ENCODE measurements around the gene ZNF280B. TPM values are rescaled to one million over a fixed set of nuclear protein-coding genes. Genes with fewer than 3 reads are reported as not detected.
A peak's percentile ranks its signal among the peaks of the same experiment; 100 is the strongest.

ZNF280B gene
- total and polyA plus RNA-seq, 2 of the 13 experiments (the other 11 are each of a cell fraction or from before 2014, with no cell fraction given) = 3.7 to 3.9 TPM

- TF ChIP-seq E2F5 (CRISPR knock-in tag; conservative IDR thresholded peaks at IDR 0.05) = peak; percentile 82
- TF ChIP-seq ZNF276 (CRISPR knock-in tag; IDR thresholded peaks at IDR 0.05; ENCODE audit: low read depth) = 0 out of 2 replicates have a peak, but pooled peaks have one; percentile 32
- TF ChIP-seq ATAD3A (CRISPR knock-in tag; IDR thresholded peaks at IDR 0.05) = no peak
- no peak for TF ChIP-seq KDM6A (CRISPR knock-in tag; IDR thresholded peaks at IDR 0.05; ENCODE audit: low read depth)
- TF ChIP-seq IKZF1 (IDR thresholded peaks at IDR 0.05) = no peak
- TF ChIP-seq ZNF788 (CRISPR knock-in tag; IDR thresholded peaks at IDR 0.05; ENCODE audit: borderline replicate concordance) = no peak
- TF ChIP-seq ZNF776 (CRISPR knock-in tag; IDR thresholded peaks at IDR 0.05) = no peak; the same call in 1 of the 2 replicates
- TF ChIP-seq BCL6 (CRISPR knock-in tag; IDR thresholded peaks at IDR 0.05) = no peak
- TF ChIP-seq ZFP82 (CRISPR knock-in tag; IDR thresholded peaks at IDR 0.05; ENCODE audit: borderline replicate concordance) = peak; percentile 69; the same call in 1 of the 2 replicates
- TF ChIP-seq ZNF749 (CRISPR knock-in tag; IDR thresholded peaks at IDR 0.05; ENCODE audit: borderline replicate concordance) = peak; percentile 58; the same call in 1 of the 2 replicates
- no peak for TF ChIP-seq ZFAT (CRISPR knock-in tag; conservative IDR thresholded peaks at IDR 0.05)
- no peak for TF ChIP-seq ZNF672 (CRISPR knock-in tag; IDR thresholded peaks at IDR 0.05)
- no peak for TF ChIP-seq HMGXB3 (CRISPR knock-in tag; IDR thresholded peaks at IDR 0.05; ENCODE audit: borderline replicate concordance)
- TF ChIP-seq NFYB (CRISPR knock-in tag; IDR thresholded peaks at IDR 0.05) = peak; percentile 74
- peak; percentile 81 for TF ChIP-seq SALL1 (CRISPR knock-in tag; IDR thresholded peaks at IDR 0.05)
- TF ChIP-seq FUBP1 (CRISPR knock-in tag; IDR thresholded peaks at IDR 0.05; ENCODE audit: borderline replicate concordance) = no peak
- no peak; the same call in 1 of the 2 replicates for TF ChIP-seq IRF9 (CRISPR knock-in tag; IDR thresholded peaks at IDR 0.05; ENCODE audit: borderline replicate concordance)
- peak; percentile 86 for TF ChIP-seq TARDBP (CRISPR knock-in tag; IDR thresholded peaks at IDR 0.05)
- TF ChIP-seq SRF (IDR thresholded peaks at IDR 0.05; ENCODE audit: low read depth, low read length) = no peak
Measured at GRCh38 chr22:22508274-22509176, at the start of gene ZNF280B (continued).

All from HepG2 (cell line).